GM12875 (cell line): ENCODE measurements around the gene SAGE1.
"Not testable (repeated sequence)": the region's sequence is repeated elsewhere in the genome, so short reads cannot be mapped to it uniquely, and the experiment has no call there.

Experiments used
- H3K4me3 ChIP-seq: one replicate; pipeline ENCODE4 v1.5.1; 2011; ENCODE audit warnings: low read depth, low read length, control low read depth
- TF ChIP-seq, protein P1 (sequence below): IDR thresholded peaks from 2 replicates; pipeline ENCODE4 v1.5.1; 2011; ENCODE audit warnings: low read depth, mild to moderate bottlenecking, control low read depth, inconsistent platforms, low read length, moderate library complexity, borderline replicate concordance; ENCODE audit not compliant: insufficient read depth

SAGE1 gene, protein sequence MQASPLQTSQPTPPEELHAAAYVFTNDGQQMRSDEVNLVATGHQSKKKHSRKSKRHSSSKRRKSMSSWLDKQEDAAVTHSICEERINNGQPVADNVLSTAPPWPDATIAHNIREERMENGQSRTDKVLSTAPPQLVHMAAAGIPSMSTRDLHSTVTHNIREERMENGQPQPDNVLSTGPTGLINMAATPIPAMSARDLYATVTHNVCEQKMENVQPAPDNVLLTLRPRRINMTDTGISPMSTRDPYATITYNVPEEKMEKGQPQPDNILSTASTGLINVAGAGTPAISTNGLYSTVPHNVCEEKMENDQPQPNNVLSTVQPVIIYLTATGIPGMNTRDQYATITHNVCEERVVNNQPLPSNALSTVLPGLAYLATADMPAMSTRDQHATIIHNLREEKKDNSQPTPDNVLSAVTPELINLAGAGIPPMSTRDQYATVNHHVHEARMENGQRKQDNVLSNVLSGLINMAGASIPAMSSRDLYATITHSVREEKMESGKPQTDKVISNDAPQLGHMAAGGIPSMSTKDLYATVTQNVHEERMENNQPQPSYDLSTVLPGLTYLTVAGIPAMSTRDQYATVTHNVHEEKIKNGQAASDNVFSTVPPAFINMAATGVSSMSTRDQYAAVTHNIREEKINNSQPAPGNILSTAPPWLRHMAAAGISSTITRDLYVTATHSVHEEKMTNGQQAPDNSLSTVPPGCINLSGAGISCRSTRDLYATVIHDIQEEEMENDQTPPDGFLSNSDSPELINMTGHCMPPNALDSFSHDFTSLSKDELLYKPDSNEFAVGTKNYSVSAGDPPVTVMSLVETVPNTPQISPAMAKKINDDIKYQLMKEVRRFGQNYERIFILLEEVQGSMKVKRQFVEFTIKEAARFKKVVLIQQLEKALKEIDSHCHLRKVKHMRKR

DNA sequence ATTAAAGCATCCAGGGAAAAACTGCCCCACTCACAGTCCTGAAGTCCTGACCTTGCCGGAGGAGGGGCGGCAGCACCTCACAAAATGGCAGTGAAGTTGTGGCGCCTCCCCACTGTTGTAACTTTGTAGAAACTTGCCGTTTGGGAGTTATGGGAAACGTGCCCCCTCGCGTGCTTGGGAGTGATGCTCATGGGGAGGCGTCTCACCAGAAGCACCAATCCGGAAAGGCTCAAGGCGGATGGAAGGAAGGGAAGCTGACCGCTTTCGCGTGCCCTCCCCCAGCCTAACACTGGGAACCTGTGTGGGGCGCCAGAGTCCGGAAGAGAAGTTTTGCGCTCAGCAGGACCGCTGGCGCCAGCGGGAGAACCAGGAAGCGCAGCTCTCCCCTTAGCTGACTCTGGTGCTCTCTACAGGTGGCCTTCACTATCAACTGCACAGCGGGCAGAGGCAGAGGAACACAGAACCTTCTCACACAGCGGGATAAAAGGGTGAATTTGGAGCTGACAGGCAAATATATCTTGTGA, at the start of gene SAGE1, which contains the start of gene CT45A10:
Gene SAGE1, plus strand, starts transcription at position 423 of the 524 bp plus-strand sequence. CDS start 2,527 bp downstream, outside the sequence.
Gene CT45A10, minus strand, starts transcription at position 151 of the 524 bp plus-strand sequence. CDS start 8,100 bp downstream, outside the sequence.
- no peak within 1 kb of the TSS for H3K4me3 ChIP-seq
- TF ChIP-seq, protein P1, sequence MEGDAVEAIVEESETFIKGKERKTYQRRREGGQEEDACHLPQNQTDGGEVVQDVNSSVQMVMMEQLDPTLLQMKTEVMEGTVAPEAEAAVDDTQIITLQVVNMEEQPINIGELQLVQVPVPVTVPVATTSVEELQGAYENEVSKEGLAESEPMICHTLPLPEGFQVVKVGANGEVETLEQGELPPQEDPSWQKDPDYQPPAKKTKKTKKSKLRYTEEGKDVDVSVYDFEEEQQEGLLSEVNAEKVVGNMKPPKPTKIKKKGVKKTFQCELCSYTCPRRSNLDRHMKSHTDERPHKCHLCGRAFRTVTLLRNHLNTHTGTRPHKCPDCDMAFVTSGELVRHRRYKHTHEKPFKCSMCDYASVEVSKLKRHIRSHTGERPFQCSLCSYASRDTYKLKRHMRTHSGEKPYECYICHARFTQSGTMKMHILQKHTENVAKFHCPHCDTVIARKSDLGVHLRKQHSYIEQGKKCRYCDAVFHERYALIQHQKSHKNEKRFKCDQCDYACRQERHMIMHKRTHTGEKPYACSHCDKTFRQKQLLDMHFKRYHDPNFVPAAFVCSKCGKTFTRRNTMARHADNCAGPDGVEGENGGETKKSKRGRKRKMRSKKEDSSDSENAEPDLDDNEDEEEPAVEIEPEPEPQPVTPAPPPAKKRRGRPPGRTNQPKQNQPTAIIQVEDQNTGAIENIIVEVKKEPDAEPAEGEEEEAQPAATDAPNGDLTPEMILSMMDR: no peak

DNA sequence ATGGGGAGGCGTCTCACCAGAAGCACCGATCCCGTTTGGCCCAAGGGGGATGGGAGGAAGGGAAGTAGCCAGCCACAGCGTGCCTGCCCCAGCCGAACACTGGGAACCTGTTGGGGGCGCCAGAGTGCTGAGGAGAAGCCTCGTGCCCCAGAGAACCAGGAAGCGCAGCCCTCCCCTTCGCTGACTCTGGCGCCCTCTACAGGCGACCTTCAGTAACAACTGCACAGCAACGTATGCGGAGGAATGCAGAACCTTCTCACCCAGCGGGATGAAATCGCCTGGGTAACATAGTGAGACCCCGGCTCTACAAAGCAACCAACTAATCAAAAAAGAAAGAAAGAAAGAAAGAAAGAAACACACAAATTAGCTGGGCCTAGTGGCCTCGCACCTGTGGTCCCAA, 39.1 kb upstream of the SAGE1 start, which contains the start of gene CT45A8:
Gene CT45A8, minus strand, starts transcription at position 101 of the 400 bp plus-strand sequence. CDS start 3,755 bp downstream, outside the sequence.
- H3K4me3 ChIP-seq: not testable (repeated sequence)

DNA sequence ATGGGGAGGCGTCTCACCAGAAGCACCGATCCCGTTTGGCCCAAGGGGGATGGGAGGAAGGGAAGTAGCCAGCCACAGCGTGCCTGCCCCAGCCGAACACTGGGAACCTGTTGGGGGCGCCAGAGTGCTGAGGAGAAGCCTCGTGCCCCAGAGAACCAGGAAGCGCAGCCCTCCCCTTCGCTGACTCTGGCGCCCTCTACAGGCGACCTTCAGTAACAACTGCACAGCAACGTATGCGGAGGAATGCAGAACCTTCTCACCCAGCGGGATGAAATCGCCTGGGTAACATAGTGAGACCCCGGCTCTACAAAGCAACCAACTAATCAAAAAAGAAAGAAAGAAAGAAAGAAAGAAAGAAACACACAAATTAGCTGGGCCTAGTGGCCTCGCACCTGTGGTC, 21.8 kb upstream of the SAGE1 start, which contains the start of gene CT45A9:
Gene CT45A9, minus strand, starts transcription at position 101 of the 400 bp plus-strand sequence. CDS start 3,751 bp downstream, outside the sequence.
- not testable (repeated sequence) for H3K4me3 ChIP-seq

DNA sequence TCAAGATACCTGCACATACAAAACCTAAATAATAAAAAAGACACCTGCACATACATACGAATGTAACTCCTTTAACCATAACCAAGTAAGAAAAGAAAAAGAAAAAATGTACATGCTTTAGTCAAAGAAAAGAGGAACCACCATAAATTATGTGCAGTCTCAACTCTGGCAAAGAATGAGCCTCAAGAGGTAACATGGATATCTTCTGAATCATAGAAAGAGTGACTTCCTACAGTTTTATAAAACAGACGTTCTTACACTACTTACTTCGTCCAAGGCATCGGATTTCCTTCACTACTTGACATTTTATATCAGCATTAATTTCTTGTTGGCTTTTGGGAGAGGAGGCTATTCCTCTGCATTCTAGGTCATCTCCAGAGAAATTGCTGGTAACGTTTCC, 10.8 kb upstream of the SAGE1 start:
- H3K4me3 ChIP-seq: not testable (repeated sequence)

DNA sequence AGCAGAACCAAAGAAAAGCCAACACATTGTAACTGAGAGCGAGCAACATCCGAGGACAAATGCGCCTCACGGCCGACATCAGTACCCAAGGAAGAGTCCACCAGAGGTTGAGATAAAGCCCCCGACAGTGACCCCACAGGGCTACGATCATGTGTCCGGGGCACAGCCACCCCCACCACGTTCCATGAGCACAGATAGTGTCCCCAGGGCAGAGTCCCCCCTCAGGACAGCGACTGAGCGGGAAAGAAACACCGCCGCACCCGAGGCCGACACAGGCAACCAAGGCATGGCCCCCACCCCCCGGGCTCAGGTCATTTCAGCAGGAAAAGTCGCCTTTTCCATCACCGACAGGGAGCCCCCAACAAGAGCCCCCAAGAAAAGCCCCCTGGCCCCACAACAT, 5.3 kb upstream of the SAGE1 start:
- H3K4me3 ChIP-seq: not testable (repeated sequence)

DNA sequence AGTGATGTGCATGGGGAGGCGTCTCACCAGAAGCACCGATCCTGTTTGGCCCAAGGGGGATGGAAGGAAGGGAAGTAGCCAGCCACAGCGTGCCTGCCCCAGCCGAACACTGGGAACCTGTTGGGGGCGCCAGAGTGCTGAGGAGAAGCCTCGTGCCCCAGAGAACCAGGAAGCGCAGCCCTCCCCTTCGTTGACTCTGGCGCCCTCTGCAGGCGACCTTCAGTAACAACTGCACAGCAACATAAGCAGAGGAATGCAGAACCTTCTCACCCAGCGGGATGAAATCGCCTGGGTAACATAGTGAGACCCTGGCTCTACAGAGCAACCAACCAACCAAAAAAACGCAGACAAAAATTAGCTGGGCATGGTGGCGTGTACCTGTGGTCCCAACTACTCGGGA, 4.5 kb upstream of the SAGE1 start:
- TF ChIP-seq, protein P1: peak; percentile 32; the same call in 1 of the 2 replicates
- H3K4me3 ChIP-seq: not testable (repeated sequence)

DNA sequence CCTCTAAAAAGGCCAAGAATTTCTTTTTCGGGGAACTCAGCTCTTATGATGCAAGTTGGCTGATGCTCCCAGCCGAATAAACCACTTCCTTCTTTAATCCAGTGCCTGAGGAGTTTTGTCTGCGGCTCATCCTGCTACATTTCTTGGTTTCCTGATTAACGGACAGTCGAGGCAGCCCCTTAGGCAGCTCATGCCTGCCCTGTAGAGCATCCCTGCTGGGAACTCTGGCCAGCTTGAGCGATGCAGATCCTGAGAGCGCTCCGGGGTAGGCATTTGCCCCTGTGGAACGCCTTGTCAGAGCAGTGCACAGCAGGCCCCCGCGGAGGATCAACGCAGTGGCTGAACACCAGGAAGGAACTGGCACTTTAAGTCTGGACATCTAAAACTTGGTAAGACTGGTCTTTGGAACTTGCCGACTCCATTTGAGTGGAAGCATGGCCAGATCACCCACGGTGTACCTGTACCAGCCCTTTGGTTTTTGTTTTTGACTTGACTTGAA, 3.4 kb upstream of the SAGE1 start:
- H3K4me3 ChIP-seq: no peak overlapping the region
- TF ChIP-seq, protein P1: no peak

DNA sequence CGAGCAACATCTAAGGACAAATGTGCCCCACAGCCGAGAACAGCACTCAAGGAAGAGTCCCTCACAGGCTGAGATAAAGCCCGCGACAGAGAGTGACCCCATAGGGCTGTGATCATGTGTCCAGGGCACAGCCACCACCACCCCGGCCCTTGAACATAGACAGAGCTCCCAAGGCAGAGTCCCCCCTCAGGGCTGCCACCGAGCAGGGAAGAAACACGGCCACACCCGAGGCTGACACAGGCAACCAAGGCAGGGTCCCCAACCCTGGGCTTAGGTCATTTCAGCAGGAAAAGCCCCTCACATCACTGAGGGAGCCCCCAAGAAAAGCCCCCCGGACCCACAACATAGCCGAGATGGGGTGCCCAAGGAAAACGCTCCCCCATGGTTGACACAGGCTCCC, 735 bp upstream of the SAGE1 start:
- H3K4me3 ChIP-seq: no peak overlapping the region
- TF ChIP-seq, protein P1: no peak
